GM19468 (cell line): ENCODE measurements around the gene GCDH.
"Not testable (repeated sequence)": the region's sequence is repeated elsewhere in the genome, so short reads cannot be mapped to it uniquely, and the experiment has no call there.

Experiments used
- ATAC-seq: cut with Tn5 transposase; IDR thresholded peaks from one replicate; pipeline ENCODE4 v1.9.1; 2021; ENCODE audit warnings: mild to moderate bottlenecking, moderate library complexity, moderate number of reproducible peaks; ENCODE audit not compliant: unreplicated experiment; ENCODE audit errors: extremely low read depth

GCDH gene

GRCh38 chr19:12872255-12872654 is 18.7 kb upstream of the GCDH start:
- no peak for ATAC-seq

GRCh38 chr19:12872941-12873890 is 17.7 kb upstream of the GCDH start:
- ATAC-seq: no peak

GRCh38 chr19:12873891-12874745 is 16.8 kb upstream of the GCDH start:
- no peak for ATAC-seq

- ATAC-seq: no peak
Measured at GRCh38 chr19:12875086-12875485, 15.9 kb upstream of the GCDH start.

GRCh38 chr19:12880551-12881171 is 10.3 kb upstream of the GCDH start:
- no peak for ATAC-seq

- peak; percentile 22 for ATAC-seq
Measured at GRCh38 chr19:12881172-12881808, 9.7 kb upstream of the GCDH start, which contains the start of gene DNASE2. TSS of gene DNASE2 (minus strand) at chr19:12881449. CDS start at chr19:12881375, 74 bp downstream.

GRCh38 chr19:12882589-12882988 is 8.4 kb upstream of the GCDH start:
- no peak for ATAC-seq

- no peak for ATAC-seq
Measured at GRCh38 chr19:12884202-12884601, 6.8 kb upstream of the GCDH start.

- ATAC-seq: no peak
Measured at GRCh38 chr19:12884627-12884925, 6.4 kb upstream of the GCDH start.

GRCh38 chr19:12884926-12885748 is 5.8 kb upstream of the GCDH start:
- no peak for ATAC-seq

GRCh38 chr19:12885749-12886650 is 5.0 kb upstream of the GCDH start:
- ATAC-seq: no peak

GRCh38 chr19:12886651-12886968 is 4.3 kb upstream of the GCDH start:
- no peak for ATAC-seq

- no peak for ATAC-seq
Measured at GRCh38 chr19:12886969-12887747, 3.8 kb upstream of the GCDH start, which contains the start of gene KLF1. TSS of gene KLF1 (minus strand) at chr19:12887201. CDS start at chr19:12887140, 61 bp downstream.

GRCh38 chr19:12888006-12888603 is 2.9 kb upstream of the GCDH start:
- ATAC-seq: no peak

GRCh38 chr19:12890299-12890786 is 617 bp upstream of the GCDH start:
- not testable (repeated sequence) for ATAC-seq

- no peak for ATAC-seq
Measured at GRCh38 chr19:12891553-12892021, 627 bp downstream of the GCDH start.

GRCh38 chr19:12893582-12893981 is 2.6 kb downstream of the GCDH start:
- ATAC-seq: no peak
